GM18873 (cell line): Measurements from ENCODE around the gene RAB29.
"Not testable (repeated sequence)": the region's sequence is repeated elsewhere in the genome, so short reads cannot be mapped to it uniquely, and the experiment has no call there.

Experiments
- ATAC-seq: cut with Tn5 transposase; IDR thresholded peaks from one replicate; pipeline ENCODE4 v1.9.1; 2021; ENCODE audit warnings: mild to moderate bottlenecking, moderate library complexity, moderate number of reproducible peaks; ENCODE audit not compliant: unreplicated experiment, low FRiP score

RAB29 gene

DNA sequence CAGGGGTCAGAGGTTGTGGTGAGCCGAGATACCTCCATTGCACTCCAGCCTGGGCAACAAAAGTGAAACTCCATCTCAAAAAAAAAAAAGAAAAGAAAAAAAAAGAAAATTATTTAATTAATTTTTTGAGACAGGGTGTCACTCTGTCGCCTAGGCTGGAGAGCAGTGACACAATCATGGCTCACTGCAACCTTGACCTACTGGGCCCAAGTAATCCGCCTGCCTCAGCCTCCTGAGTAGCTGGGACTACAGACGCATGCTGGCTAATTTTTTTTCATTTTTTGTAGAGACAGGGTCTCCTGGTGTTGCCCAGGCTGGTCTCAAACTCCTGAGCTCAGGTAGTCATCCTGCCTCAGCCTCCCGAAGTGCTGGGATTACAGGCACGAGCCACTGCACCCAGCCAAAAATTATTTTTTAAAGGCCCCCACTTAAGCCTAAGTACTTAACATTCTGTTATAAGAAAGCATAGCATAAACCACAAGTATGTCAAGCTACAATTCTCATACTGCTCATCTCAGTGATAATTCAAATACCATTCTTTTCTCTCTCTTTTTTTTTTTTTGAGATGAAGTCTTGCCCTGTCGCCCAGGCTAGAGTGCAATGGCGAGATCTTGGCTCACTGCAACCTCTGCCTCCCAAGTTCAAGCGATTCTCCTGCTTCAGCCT lies 45.2 kb downstream of the RAB29 start:
- no peak for ATAC-seq

DNA sequence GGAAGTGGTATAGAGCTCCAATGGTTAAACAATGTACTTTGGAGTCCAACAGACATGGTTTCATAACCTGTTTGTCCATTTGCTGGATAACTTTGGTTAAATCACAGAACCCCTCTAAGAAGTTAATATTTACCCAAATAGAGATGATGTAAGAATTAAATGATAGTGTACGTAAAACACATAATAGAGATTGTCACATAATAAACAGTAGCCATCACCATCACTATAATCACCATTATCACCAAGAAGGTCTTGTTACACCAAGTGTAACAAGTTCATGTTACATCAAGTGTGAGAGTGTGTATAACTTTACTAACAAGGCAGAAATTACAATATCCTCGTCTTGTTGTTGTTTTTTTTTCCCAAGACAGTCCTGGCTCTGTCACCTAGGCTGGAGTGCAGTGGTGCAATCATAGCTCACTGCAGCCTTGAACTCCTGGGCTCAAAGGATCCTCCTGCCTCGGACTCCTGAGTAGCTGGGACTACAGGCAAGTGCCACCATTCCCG lies 48.6 kb downstream of the RAB29 start:
- ATAC-seq = no peak

DNA sequence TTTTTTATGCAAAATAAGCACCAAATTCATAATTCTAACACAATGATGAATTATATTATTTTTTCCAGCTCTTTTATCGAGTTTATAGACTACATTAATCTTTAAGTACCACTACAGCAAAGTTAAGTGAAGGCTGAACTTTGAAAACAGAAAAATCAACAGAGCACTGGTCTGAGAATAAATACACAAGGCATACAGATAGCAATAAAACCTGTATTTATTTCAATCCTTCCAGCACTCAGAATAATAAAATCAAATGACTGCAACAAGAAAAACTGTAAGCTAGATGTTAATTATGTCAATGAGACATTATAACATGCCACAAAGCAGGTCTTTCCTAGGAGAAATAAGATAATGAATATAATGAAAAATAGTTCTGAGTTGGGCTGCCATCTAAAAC lies 49.8 kb downstream of the RAB29 start:
- no peak for ATAC-seq

DNA sequence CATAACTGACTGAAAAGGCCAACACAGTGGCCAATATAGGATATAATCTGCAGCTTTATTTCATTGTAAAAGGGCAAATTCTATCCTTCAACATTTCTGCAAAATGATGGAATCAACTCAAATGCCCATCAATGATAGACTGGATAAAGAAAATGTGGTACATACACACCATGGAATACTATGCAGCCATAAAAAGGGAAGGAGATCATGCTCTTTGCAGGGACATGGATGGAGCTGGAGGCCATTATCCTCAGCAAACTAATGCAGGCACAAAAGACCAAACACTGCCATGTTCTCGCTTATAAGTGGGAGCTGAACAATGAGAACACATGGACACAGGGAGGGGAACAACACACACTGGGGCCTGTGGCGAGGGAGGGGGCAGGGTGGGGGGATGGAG lies 54.5 kb downstream of the RAB29 start:
- ATAC-seq = not testable (repeated sequence)

DNA sequence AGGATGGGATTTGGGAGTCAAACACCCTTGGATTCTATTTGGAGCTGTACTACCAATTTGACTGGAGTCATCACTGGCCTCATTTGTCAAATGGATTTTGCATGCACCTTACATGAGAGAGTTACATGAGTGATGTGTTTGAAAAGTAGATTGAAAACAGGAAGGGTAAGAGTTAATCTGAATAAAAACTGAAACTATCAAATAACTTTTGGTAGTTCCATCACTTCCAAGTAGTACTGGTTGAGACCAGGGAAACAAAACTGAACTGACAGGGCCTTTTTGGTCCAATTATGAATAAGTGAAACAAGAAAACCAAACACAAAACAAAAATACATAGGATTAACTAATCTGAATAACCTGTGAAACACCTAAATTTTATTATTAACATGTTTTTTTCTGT lies 55.5 kb downstream of the RAB29 start:
- ATAC-seq = no peak

DNA sequence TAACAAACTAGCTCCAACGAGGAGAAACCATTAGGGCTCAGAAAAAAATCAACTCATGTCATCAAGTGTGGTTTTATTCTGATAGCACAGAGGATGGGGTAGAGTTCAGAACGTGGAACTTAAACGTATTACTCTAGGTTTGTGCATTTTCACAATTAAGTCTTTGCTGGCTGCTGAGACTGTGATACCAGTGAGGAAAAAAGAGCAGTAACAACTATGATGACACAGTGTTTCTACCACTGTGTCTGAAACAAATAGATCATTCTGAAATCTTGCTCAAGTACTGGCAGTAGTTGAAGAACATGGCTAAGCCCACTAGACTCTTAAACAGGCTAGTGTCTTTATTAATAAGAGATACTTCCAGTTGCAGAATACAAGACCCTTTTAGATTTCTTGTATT lies 56.3 kb downstream of the RAB29 start:
- ATAC-seq = no peak
